ENCODE data around the gene RASSF4.

Gene RASSF4

DNA sequence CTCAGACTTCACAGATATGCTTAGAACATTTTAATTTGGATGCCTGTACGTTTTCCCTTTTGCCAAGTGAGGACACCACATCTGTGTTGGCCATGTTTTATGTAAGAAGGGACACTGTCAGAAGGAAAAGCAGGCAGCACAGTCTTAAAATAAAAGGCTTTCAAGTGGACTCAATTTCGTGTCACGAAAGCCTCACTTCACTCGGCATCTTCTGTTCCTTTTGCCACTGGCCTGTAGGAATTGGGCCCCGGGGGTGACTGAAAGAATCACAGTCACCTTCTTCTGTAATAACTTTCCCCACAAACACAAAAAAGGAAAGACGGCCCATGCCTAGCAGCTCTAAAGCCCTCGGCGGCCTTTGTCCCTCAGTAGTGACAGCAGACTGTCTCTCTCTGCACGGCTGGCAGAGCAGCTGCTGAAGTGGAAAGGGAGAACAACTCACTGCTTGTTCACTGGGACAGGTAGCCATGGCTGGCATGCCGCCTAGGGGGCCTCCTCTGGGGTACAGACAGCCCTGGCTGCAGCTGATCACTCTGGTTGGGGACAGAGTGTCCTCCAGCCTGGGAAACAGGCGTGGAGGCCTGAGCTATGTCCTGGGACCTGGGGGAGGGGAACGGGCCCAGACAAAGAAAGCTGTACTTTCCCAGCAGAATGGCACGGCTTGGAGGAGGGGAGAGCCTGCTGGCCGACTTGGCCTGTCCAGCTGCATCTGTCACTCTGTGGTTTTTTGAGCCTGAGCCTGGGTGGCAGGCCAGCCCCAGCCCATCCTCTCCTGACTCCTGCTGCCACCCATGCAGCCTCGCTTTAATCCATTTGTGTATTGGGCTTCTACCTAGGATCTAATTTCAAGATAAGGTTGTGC is 4.4 kb downstream of the RASSF4 start:
- no peak for DNase-seq

DNA sequence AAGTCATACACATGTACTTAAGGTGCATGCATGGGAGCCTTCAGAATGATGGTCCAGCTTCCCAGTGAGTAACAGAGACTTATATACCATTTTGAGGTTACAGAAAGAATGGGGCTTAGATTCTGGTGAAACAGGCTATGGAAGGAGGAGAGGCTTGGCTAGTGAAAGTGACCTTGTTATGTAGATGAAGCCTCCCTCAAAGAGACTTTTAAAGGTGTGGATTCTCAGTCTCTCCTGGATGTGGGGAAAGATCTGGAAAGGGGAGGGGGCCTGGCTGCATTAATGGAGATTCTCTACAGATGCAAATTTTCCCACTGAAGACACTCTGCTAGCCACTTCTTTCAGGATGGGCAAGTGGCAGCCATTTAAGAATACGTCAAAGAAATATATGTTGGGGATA is 5.5 kb downstream of the RASSF4 start:
- no peak for DNase-seq

DNA sequence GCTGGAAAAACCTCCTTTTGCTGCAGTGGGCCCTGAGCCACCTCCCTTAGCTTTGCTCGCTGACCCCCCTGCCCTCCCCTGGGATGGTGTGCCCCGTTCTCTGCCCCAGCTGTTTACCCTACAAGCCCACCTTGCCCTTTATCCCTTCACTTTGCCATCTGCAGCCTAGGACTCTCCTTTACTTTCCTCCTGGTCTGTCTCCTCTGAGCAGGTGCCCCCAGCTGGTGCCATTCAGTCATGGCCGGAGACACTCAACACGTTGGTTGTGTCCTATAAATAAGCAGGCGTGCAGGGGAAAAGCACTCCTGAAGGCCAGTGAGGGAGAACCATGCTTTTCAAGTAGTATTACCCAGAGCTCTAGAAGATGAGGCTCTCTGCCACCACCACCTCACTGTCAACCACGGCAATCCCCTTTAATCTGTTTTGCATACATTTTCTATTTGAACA is 6.1 kb downstream of the RASSF4 start:
- no peak for DNase-seq

DNA sequence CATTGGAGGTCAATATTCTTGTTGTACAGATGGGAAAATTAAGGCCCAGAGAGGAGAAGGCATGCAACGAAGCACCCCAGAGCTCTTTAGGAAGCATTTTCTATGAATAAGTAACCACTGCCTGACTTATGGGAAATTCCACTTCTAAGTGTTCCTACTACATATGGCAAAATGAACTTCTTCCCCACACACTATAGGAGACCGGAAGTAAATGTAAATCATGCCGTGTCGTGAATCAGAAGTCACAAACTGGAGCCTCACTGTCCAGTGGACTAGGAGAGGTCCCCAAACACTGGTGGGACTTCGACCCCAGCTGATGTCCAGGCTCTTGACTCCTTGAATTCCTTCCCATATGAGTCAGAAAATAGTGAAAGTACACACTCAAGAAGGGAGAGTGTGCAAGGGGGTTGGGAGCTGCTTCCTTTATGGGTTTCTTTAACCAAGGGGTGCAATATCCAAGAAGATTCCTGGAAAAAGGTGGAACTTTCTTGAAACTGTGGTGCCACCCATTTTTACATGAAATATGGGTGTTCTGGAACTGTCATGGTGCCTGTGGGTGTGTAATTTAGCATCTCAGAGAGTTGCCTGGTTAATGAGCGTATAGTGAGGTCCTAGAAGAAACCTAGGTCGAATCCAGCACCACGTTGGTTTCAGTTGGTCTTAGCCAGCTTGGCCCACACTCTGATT is 6.7 kb downstream of the RASSF4 start:
- DNase-seq = no peak

DNA sequence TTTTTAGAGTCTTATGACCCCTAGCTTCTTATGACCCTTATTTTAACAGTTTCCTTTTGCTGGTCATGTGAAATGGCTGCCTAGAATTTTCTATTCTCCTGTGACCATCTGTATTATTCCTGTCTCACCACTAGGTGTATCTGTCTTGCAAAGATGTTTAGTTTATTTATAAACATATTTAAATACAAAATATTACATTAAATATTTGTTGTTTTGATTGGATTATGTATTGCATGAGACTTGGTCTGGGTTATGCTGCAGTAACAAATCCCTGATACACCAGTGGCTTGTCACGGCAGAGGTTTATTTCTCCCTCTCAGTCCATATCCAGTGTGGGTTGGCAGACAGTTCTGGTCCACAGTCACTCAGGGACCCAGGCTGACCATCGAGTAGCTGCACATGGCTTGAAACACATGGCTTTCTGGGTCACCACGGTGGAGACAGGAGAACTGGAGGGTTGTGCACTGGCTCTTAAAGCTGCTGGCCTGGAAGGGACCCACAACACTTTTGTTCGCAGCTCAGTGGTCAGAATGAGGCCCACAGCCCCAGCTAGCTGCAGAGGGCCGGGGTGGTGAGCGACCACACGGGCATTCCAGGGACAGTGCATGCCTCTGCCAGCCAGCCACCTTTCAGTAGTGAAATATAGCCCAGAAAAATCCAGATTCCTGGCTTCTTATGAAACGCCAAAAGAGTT is 7.4 kb downstream of the RASSF4 start:
- DNase-seq = peak in 1 of 5 donors; percentile 3

DNA sequence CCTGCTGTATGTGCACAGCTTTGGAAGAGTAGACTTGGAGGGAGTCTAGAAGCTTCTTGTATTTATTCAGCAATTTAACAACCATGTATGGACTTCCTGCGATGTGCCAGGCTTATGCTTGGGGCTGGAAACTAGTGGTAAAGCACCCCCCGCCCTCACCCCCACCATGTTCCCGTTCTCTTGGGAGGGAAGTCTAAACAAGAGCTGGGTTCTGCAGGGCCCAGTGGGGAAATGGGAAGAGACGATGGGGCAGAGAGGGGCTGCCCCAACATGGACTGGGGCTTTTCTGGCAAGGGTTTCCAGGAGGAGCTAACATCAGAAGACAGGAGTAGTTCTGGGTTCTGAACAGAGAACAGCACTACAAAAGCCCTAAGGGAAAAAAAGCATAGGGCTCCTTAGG is 8.0 kb downstream of the RASSF4 start:
- peak in 1 of 5 donors; percentile 1 for DNase-seq

DNA sequence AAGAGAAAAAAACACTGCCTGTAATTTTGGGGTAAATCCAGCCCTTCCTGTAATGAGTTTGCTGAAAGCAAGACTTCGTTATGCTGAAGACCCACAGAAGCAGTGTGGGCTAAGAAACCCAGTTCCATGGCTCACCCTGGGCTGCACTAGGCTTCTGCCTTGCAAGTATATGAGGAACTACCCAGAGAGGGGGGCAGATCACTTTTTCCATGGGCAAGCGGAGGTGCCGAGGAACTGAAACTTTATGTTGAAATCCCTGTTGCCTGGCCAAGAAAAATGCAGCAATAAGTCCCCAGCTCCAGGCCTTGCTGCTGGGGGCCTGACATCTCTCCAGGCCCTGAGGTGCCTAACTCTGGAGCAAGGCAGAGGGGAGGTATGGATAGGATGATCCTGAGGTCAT is 8.5 kb downstream of the RASSF4 start:
- no peak for DNase-seq

DNA sequence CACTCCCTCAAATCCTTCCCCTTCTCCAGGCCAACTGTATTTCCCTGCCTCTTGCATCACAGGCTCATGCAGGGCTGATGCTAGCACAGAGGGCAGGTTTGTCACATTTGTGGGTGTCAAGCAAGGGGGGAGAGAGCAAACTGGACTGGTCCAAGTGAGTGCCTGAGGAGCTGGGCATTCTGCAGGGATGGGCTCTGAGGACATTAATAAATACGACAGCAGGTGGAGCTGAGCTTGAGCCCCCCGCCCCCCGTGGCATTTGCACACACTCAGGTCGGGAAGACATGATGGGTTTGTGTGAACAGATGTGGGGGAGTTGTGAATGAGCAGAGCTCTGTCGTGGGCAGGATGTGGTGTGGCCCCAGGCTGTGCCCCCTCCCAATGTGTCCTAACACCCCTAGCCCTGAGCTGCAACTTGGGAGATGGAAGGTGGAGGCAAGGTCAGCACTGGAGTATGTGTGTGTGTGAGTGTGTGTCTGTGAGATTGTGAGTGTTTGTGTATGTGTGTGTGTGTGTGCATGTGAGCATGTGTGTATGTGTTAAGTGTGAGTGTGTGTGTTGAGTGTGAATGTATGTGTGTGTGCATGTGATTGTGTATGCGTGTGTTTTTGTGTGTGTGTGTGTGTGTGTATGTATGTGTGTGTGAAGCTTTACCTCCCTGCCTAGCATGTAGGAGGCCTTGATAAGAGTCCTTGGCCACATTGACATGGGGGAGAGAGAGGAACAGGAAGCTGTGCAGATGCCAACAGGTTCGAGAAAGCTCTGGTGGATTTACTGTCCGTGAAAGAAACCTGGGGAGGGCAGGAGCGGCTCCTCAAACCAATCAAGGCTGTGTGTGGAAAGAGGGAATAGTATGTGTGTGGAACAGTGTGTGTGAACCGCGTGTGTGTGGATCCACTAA is 9.1 kb downstream of the RASSF4 start:
- DNase-seq = peak in 1 of 5 donors; percentile 33

DNA sequence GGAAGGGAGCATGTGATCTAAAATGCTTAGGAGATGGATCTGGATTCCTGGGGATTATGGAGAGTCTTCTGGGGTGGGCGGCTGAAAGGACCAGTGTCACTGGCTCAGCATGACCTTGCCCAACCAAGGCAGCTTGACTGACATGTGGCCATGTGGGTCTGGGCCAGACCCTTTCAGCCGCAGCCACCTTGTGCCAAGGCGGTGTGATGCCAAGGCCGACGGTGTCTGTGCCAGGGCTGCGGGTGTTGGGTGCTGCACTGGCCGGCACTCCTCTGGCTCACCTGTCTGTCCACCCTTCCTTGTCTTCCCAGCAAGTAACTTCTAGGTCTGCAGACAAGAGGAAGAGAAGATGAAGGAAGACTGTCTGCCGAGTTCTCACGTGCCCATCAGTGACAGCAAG is 10.3 kb downstream of the RASSF4 start:
- no peak for DNase-seq

DNA sequence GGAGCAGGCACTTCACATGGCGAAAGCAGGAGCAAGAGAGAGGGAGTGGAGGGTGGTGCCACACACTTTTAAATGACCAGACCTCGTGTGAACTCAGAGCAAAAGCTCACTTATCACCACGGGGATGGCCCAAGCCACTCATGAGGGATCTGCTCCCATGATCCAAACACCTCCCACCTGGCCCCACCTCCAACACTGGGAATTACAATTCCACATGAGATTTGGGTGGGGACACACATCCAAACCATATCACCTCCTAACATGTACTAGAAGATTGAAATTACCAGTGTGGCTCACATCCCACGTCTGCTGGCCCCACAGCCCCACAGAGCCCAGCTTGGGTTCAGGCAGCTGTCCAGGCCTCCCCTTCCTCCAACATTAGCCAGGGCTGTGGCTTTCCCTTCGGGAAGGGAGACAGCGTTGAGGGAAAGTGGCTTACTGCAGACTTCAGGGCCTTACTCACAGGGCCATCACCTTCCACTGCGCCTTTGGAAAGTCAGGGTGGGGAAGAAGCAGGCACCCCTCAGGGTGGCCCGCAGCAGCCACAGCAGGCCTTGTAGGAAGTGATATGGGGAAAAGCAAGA is 11.3 kb downstream of the RASSF4 start:
- DNase-seq = no peak

DNA sequence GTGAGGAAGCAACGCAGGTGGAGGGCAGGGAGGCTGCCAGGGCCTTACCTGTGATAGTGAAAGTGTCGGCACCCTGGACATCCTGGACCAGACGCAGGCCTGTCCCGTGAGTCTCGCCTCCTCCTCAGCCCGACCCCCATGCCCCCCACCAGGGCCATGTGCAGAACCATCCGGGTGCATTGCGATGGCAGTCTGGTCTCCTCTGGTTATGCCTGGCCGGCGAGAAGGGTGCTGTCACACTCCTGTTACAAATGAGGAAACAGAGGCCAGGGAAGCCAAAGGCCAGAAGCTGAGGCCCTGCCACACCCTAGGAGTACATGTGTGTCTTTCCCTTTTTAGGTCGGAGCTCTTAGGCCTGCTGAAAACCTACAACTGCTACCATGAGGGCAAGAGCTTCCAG is 11.8 kb downstream of the RASSF4 start:
- no peak for DNase-seq

DNA sequence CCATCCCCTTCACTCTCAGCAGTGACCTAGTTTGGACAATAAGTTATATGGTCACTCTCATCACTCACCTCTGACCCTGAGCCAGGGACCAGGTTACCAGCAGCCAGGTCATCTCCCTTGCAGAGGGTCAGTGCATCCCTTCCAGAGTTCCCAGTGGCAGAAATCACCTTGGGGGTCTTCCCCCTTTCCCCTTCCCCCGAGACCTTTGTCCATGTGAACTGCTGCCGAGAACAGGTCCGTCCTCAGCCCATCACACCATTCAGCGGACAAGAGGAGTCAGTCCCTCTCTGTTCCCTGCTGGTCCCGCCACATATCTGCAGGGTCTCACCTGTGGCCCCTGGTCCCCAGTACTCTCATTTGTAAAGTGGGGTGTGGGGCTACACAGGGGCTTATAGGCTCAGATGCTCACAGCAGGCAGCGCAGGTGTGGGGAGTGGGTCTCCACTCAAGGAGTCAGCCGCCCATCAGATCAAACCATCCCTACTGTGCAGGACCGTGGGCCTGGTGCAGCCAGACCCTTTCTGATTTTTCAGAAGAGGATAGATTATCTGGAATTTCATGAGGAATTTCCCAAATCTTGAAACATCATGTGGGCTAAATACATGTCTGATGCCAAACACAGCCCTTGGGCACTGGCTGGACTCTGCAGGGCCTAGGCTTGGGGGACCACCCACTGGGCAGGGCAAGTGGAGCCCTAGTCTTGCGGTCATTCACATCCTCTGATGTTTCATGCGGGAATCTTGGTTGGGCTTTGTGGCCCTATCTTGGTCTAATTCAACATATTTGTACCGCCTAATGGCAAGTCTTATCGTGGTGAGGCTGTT is 12.5 kb downstream of the RASSF4 start:
- DNase-seq = no peak

DNA sequence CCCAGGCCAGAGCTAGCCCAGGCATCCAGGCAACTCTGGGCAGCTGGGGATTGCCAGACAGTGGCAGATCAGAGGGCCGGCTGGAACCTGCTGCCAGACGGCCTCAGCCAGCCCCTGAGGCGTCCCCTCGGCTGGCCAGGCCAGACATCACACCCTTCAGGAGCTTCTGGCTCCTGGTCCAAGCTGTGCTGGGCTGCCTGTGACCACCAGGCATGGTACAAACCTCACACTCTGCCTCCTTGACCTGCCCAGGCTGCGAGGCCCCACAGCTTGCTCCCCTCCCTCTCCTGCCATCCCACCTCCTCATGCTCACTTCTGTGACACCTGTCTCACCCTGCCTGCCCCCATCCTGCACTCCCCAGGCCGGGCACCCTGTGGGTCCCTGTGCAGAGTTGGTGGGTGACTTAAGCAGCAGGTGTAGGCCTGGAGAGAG is 13.3 kb downstream of the RASSF4 start:
- no peak for DNase-seq

DNA sequence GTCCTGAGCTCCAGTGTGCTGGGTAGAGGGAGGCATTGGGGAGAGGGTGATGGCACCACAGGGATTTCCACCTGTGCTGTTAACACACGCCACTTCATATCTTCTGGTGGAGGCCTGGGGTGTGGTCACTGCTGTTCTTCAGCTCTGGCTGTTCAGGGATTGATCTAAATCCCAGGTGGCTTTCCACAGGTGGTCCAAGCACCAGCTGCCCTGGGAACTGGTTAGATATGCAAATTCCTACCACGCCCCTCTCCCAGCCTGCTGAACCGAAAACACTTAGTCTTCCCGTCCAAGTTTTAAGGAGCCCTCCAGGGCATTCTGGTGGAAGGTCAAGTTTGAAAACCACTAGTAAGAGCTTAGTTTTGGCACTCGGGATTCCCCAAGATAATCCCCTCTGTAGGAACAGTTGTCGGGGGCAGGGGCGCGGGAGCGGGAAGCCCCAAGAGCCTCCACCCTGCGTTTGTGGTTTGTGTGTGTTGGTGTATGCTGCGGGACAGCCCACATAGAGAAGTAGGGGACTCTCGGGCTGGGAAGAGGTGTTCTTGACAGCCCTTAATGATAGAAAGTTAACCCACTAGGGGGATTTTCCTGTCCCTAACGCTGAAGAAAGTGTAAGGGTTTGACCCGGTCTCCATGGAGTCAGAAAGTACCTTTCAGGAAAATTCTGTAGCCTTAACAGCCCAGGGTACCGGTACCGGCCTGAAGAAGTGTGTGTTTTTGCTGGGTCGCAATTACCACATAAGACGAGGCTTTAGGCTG is 13.9 kb downstream of the RASSF4 start:
- DNase-seq = no peak

DNA sequence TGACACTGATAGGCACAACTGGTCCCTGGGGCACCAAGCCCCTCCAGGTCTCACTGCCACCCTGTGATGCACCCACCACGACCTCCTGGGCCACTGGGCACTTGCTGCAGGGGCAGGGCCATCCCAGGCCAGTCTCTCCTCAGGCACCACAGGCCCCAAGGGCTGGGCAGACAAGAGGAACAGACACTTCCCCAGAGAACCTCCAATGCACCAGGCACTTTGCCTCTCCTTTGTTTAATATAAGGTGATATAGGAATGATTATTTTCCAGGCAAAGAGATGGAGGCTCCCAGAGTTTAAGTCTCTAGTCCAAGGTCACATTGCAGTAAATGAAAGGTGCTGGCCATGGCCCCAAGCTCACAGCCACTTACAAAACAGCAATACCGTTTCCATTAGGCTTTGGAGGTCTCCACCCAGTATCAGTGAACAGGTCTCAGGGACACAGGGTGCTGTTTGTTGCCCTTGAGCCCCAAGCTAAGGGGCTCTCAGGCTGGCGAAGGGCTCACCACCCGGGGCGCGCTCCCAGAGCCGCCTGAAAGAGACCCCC is 14.6 kb downstream of the RASSF4 start:
- no peak for DNase-seq

DNA sequence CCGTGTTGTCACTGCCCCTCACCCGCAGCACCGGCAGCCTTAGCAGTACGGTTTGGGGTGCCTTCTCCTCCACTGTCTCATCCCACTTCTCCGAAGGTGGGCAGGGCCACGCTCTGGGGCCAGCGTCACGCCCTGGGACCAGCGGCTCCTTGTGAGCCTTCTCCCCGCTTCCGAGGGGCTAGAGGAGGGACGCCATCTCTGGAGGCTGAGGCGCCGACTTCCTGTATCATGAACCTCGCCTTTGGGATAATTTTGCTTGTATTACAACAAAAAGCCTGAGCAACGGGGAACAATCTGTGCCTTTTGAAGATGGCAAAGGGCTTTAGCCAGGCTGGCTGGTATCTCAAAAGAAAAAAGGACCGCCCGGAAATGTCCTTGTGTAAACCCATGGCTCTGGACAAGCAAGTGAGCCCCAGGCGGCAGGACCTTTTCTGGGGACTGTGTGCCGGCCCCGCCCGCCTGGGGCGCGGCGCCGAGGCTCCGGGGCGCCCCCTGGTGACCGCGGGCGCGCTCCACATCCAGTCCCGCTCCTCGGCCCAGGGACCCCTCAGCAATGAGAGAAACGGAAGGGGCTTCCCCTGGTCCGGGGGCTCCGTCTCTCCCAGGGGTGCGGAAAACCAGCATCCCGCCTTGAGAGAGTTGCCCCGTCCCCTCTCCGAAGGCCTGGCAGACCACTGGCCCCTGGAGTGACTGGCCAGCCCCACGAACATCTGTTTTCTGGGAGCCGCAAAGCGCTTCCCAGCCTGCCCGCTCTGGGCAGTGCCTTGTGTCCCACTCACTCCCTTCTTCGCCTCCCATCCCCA is 15.2 kb downstream of the RASSF4 start:
- peak; percentile 34 to 62 (median 45) for DNase-seq

DNA sequence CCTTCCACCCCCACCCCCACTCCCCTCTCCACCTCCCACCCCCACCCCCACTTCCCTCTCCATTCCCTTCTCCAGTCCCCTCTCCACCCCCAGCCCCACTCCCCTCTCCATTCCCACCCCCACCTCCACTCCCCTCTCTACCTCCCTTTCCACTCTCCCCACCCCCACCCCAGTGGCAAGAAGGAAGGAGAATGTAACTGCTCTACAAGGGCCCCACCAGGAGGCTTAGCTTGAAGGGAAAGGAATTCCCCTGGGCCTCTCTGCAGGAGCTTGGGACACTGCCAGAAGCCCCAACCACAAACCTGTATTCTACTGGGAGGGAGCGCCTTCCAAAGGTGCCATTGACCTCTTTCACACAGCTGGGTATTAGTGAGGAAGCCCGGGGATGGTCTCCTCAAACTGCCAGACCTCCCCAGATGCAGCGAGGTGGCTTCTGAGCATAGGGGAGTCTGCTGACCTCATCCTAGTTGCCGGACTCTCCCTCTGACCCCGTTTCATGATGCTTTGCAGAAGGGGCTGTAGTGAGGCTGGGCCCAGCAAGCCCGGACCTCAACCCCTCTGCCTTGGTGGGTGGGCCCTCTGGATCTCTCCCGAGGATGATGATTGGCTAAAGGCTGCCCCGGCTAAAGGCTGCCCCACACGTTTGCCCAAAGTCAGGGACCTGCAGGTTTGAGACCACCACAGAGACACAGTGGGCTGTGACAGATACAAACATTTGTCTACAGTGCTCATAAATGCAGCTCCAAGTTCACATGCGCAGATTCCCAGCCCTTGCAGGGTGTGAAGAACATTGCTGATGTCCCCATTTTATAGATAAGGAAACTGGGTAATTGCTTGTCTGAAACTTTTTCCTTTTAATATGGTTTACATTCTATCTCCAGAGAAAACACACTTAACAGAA is 16.1 kb downstream of the RASSF4 start:
- DNase-seq = no peak

Measured in T-helper 1 cell (primary cell).